B cell (primary cell): Measurements from ENCODE around the gene HINT3.
"Not testable (repeated sequence)": the region's sequence is repeated elsewhere in the genome, so short reads cannot be mapped to it uniquely, and the experiment has no call there.

Experiments
- CTCF ChIP-seq: fragments of 200-600 bp; IDR thresholded peaks from one replicate; pipeline ENCODE4 v1.8.0; 2022; ENCODE audit warnings: antibody characterized with exemption, mild to moderate bottlenecking
- EZH2 ChIP-seq: IDR thresholded peaks from 2 replicates; pipeline ENCODE4 v1.6.1; 2012; ENCODE audit warnings: borderline replicate concordance, low read depth, mild to moderate bottlenecking, moderate library complexity, low read length; ENCODE audit not compliant: insufficient read depth, poor library complexity, severe bottlenecking

- not testable (repeated sequence) for TF ChIP-seq CTCF, EZH2
Observed at GRCh38 chr6:125972478-125972877, 15.9 kb downstream of the HINT3 start.
